Nephron (organoid): Measurements from ENCODE around the gene COPZ2.
A peak's percentile ranks its signal among the peaks of the same experiment; 100 is the strongest.

Experiments used
- H3K27ac Mint-ChIP-seq, 3 experiments: 2 replicates each; pipeline ENCODE4 v1.8.0; 2020; ENCODE audit warnings: mixed read lengths in 3 of 3, mild to moderate bottlenecking in 2 of 3, moderate library complexity in 1 of 3
- H3K27me3 Mint-ChIP-seq: 2 replicates; pipeline ENCODE4 v1.8.0; 2021; ENCODE audit warnings: low read depth, mild to moderate bottlenecking, moderate library complexity, mixed read lengths
- H3K36me3 Mint-ChIP-seq: 2 replicates; pipeline ENCODE4 v1.8.0; 2020; ENCODE audit warnings: low read depth, mixed read lengths
- H3K4me1 Mint-ChIP-seq: 2 replicates; pipeline ENCODE4 v1.8.0; 2020; ENCODE audit warnings: mixed read lengths
- H3K4me3 Mint-ChIP-seq, 3 experiments: 2 replicates each; pipeline ENCODE4 v1.8.0; 2020; ENCODE audit warnings: mild to moderate bottlenecking in 3 of 3, mixed read lengths in 3 of 3, moderate library complexity in 2 of 3
- H3K9me3 Mint-ChIP-seq: 2 replicates; pipeline ENCODE4 v1.8.0; 2020; ENCODE audit warnings: mixed read lengths
- TF ChIP-seq, protein P1 (sequence below), 3 experiments: fragments of 200-600 bp; sonication (generic); IDR thresholded peaks; one replicate each; pipeline ENCODE4 v1.5.0; 2021; ENCODE audit warnings: antibody characterized with exemption in 3 of 3; ENCODE audit not compliant: unreplicated experiment in 3 of 3

The COPZ2 gene

DNA sequence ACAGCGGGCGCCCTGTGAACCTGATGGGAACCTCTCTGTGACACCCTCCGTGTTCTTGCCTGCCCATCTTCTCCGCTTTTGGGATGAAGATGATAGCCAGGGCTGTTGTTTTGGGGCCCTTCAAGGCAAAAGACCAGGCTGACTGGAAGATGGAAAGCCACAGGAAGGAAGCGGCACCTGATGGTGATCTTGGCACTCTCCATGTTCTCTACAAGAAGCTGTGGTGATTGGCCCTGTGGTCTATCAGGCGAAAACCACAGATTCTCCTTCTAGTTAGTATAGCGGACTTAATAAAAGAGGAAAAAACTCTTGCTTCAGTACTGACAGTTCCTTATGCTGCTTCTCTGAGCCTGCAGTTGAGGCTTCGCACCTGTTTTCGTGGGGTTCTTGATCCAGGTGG, 56.1 kb downstream of the COPZ2 start:
- H3K4me1 Mint-ChIP-seq: peaks cover 10% of the 10 kb centered on the region
- H3K36me3 Mint-ChIP-seq: peaks cover 62% of the 10 kb centered on the region
- H3K4me3 Mint-ChIP-seq: no peak overlapping the region
- TF ChIP-seq, protein P1, sequence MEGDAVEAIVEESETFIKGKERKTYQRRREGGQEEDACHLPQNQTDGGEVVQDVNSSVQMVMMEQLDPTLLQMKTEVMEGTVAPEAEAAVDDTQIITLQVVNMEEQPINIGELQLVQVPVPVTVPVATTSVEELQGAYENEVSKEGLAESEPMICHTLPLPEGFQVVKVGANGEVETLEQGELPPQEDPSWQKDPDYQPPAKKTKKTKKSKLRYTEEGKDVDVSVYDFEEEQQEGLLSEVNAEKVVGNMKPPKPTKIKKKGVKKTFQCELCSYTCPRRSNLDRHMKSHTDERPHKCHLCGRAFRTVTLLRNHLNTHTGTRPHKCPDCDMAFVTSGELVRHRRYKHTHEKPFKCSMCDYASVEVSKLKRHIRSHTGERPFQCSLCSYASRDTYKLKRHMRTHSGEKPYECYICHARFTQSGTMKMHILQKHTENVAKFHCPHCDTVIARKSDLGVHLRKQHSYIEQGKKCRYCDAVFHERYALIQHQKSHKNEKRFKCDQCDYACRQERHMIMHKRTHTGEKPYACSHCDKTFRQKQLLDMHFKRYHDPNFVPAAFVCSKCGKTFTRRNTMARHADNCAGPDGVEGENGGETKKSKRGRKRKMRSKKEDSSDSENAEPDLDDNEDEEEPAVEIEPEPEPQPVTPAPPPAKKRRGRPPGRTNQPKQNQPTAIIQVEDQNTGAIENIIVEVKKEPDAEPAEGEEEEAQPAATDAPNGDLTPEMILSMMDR (IDR thresholded peaks at IDR 0.05; ENCODE audit: unreplicated experiment in 3 of 3): no peak
- H3K27ac Mint-ChIP-seq: no peak overlapping the region
- H3K9me3 Mint-ChIP-seq: no peaks in the 10 kb centered on the region
- peaks cover 21% of the 10 kb centered on the region for H3K27me3 Mint-ChIP-seq

DNA sequence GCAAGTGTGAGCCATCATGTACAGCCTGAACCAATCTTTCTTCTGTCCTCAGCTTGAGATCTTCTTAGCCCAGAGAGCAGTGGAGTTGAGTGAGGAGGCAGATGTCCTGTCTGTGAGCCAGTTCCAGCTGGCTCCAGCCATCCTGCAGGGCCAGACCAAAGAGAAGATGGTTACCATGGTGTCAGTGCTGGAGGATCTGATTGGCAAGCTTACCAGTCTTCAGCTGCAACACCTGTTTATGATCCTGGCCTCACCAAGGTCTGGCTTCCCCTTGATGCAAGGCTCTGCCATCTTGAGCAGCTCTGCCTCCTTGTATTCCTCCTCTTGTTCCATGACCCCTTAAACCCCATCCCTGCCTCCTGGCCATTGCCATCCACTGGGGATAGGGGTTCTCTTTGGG, 57.1 kb downstream of the COPZ2 start:
- H3K27me3 Mint-ChIP-seq: peaks cover 18% of the 10 kb centered on the region
- no peak overlapping the region for H3K27ac Mint-ChIP-seq
- no peak overlapping the region for H3K4me3 Mint-ChIP-seq
- TF ChIP-seq, protein P1 (IDR thresholded peaks at IDR 0.05; ENCODE audit: unreplicated experiment in 3 of 3): no peak
- H3K4me1 Mint-ChIP-seq: peaks cover 10% of the 10 kb centered on the region
- H3K9me3 Mint-ChIP-seq: no peaks in the 10 kb centered on the region
- peaks cover 63% of the 10 kb centered on the region for H3K36me3 Mint-ChIP-seq

DNA sequence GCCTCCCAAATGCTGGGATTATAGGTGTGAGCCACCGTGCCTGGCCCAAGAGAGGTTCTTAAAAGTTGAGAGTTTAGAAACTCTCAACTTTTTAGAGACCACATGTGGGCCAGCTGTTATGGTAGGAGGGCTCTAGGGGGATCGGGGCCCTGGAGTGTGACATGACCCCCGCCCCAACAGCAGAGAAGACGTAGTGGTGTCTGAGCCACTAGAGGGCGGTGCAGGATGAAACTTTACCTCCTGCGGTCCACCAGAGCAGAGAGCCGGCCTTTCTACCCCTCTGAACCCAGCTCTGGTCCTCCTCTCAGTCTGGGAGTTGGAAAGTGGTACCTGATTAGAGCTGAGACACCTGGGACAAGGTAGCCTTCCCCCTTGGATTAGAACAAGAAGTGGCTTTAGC, 59.3 kb downstream of the COPZ2 start:
- Mint-ChIP-seq H3K4me3 (no peak overlapping the region), H3K27me3 (peaks cover 10% of the 10 kb centered on the region), H3K4me1 (peaks cover 1% of the 10 kb centered on the region), H3K36me3 (peaks cover 65% of the 10 kb centered on the region), H3K9me3 (no peaks in the 10 kb centered on the region), H3K27ac (no peak overlapping the region)
- TF ChIP-seq, protein P1 (IDR thresholded peaks at IDR 0.05; ENCODE audit: unreplicated experiment in 3 of 3): peak; percentile 78 to 81 (median 81)
